ENCODE data around the gene CRNKL1.
A peak's percentile ranks its signal among the peaks of the same experiment; 100 is the strongest.

CRNKL1 gene

DNA sequence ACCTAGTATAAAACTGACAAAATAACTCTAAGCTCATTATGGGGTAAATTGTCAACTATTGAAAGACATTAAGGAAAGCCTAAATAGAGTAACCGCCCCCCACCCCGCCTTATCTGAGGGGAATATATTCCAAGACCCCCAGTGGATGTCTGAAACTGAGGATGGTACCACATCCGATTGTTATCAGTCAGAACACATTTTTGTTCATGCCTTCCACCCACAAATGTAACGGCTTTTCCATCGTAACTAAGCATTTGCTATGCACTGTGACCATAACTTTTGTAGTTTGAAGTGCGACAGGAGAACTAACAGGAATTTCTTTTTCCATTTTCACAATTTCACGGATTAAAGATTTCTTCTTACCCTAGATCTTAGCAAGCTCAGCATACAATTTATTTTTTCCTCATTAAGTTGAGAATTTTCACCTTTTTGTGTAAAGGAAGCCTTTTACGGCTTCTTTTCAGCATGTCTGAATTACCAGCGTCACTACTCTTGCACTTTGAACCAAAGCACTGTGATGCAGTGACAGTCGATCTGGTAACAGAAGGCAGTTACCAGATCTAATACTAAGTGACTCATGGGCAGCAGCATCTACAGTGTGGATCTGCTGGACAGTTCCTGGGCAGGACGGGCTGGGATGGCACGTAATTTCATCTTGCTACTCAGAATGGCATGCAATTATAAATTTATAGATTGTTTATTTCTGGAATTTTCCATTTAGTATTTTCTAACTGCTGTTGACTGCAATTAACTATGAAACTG, 11.9 kb upstream of the CRNKL1 start:
- no peak for DNase-seq (ENCODE audit: low read depth in 2 of 2)

DNA sequence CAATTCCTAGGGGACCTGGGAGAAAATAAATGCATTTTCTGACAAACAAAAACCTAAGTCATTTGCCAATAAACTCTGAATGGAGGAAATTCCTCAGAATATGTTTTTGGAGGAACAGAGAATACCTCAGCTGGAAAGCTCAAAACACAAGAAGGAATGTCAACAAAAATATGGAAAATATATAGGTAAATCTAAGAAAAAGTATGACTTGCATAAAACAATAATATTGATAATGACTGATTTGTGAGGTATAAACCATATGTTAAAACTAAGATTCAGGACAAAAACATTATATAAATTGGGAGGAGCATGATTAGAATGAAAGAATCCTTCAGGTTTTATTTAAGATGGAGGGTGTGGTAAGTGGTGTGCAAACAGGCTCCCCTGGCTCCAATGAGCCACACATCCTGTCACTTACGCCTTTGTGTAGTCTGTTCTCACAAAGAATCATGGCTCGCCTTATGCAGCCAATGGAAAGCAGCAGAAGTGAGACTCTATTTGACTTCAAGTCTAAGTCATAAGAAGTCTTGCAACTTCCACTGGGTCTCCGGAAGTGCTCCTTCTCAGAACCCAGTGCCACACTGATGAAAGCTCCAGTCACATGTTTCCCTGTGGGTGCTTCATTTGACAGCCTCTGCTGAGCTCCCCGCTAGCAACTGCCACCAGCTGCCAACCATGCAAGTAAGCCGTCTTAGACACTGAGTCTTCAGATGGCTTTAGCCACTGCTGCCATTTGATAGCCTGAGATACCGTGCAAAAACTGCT, 8.2 kb upstream of the CRNKL1 start:
- no peak for DNase-seq (ENCODE audit: low read depth in 2 of 2)

DNA sequence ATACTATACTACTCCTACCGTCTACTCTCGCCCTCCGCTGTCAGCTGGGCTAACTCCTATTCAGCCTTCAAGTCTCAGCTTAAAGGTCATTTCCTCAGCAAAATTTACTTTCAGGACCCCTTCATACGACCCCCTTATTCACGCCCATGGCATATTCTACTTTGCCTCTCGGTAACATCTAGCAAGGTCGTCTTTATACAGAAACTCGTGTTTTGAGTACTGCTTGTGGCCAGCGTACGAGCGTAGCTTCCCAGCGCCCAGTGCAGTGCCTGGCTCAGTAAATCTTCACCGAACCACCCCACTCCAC, 546 bp downstream of the CRNKL1 start:
- no peak for DNase-seq (ENCODE audit: low read depth in 2 of 2)

DNA sequence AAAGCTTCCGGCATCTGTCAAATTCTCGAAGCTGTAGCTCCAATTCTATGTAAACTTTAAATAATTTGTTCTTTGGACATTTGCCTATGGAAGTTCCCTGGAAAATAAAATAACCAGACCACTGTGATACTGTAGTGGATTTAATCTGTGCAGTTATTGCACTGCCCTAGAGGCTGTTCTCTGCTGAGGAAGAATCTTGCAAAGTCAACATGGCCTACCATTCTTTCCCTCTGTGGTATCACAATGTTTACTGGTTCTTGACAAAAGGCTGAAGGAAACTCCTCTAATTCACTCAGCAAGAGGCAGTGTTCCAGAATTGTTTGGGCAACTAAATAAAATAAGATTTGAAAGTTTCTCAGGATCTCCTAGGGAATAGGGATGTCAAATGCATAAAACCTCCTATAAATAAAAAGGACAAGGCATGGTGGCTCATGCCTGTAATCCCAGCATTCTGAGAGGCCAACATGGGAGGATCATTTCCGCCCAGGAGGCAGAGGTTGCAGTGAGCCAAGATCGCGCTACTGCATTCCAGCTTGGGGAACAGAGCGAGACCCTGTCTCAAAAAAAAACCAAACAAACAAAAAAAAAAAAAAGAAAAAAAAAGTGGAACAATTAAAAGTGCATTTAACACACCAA, 12.4 kb downstream of the CRNKL1 start:
- DNase-seq (ENCODE audit: low read depth in 2 of 2), result no peak

DNA sequence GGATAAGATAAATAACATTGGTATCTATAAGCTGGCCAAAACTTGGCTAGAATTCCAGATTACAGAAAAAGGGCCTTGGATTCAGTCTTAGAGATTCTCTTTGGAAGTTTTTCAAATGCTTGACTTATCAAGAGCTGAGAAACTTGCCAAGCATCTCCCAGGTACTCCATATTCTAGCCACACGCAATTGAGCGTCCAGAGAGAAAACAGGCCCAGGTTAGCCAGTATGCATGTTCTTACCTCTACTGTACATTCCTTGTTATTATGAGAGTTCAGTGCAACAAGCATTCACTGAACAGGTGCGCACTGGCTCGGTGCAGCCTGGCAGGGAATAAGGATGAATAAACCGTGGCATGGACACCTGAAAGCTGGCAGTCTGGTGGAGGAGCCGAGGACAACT, 13.7 kb downstream of the CRNKL1 start:
- DNase-seq (ENCODE audit: low read depth in 2 of 2), result no peak

DNA sequence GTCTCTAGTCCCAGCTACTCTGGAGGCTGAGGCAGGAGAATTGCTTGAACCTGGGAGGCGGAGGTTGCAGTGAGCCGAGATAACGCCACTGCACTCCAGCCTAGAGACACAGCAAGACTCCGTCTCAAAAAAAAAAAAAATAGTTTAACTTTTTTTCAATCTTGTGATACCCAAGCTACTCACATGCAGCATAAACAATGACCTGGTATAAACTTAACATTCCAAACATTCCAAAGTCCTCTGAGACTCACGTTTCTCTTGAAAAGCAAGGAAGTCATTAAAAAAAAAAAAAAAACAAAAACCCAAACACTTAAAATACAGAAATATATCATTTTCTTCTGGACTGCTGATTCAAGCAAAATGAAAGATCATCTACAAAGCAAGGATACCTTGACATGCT, 14.3 kb downstream of the CRNKL1 start:
- DNase-seq (ENCODE audit: low read depth in 2 of 2), result no peak

DNA sequence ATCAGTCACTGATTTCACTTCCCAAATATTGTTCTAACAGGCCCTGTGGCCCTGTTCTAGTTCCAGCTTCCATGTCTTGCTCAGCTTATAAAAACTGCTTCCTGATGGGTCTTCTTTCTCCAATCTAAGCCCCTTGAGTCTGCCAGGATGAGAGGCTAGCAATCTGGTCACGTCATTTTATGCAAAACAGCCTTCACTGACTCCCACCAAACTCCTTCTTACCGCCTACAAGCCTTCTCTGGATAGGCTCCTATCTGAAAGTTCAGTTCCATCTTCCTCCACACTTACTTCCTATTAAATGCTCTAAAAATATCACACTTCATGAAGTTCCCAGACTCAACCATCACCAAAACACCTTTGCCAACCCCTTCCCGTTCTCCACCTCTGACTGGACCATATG, 15.5 kb downstream of the CRNKL1 start:
- no peak for DNase-seq (ENCODE audit: low read depth in 2 of 2)

DNA sequence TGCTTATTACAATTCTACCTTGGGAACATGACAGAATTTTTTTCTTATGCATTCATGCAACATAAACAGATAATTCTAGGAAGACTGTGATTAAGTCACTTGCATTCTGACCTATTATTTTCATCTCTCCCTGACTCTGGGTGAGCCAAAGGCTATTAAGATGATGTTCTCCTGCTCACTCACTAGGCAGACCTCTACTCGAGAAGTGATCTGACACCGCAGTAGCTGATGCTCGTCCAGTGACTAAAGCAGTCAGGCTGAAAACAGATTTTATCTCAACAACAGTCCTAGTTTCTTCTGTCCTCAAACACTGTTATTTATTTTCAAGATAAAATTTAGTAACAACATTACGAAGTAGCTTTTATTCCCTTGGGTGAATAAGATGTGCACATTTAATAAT, 17.8 kb downstream of the CRNKL1 start:
- DNase-seq (ENCODE audit: low read depth in 2 of 2), result no peak

DNA sequence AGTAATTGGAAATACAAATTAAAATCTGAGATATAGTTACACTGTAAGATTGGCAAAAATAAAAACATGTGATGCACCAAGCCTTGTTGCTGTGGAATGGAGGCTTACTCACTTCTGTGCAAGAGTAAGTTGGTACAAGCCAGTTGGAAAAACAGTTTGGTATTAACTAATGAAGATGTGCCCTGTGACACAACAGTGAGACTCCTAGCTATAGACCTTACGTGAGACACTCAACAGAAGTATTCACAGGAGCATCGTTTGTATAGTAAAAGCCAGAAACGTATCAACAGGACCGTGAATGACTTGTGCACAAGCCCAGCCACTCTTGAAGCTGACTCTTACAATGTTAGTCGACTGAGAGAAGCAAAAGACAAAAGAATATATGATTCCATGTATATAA, 20.5 kb downstream of the CRNKL1 start:
- DNase-seq (ENCODE audit: low read depth in 2 of 2), result no peak

DNA sequence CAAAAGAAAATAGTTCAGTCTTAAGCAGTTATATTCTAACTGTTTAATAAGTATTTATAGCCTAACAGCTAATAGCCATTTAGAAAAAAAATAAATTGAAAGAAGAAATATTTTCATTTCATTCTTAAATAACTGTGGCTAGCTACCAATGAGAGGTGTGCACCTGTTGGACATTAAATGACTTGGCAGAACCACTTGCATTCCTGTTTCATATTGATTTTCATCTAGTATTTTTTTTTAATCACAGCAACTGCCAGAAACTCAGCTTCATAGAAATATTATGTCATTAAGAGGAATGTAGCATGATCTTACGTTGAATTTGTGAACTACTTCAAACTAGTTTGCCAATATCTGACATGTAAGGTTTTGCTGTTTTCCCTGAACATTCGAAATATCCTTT, 25.0 kb downstream of the CRNKL1 start:
- no peak for DNase-seq (ENCODE audit: low read depth in 2 of 2)

DNA sequence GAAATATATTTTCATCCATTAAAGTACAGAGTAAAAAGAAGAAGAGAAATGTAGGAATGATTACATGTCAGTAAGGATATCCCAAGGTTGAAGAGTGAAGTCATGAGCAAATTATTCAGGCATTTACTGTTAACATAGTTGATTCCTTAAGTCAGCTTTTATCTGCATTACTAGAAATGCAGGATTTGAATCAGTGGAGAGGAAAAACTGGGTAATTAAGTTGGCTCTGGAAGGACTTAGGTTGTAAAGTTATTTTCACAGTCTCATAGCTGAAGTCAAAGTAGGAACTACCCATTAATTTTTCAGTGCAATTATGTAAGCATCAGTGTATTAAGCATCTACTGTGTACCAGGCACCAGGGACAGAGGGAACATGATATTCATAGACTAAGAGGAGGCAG, 27.3 kb downstream of the CRNKL1 start:
- DNase-seq (ENCODE audit: low read depth in 2 of 2), result no peak

DNA sequence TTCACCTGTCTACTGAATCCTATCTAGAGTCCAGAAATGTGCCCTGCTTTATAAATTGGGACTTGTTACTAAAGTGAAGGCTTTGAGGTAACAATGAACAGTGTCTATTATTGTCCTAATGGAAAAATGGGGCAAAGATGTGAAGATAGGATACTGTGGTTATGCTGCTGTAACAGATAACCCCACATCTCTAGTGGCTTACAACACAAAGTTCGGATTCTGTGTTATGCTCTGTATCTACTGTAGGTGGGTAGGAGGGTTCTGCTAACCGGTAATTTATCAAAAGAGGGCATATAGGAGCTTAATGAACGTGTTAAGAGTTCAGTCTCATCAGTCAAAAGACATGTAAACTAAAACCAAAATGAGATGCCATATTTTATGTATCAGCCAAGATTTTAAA, 28.9 kb downstream of the CRNKL1 start:
- no peak for DNase-seq (ENCODE audit: low read depth in 2 of 2)

DNA sequence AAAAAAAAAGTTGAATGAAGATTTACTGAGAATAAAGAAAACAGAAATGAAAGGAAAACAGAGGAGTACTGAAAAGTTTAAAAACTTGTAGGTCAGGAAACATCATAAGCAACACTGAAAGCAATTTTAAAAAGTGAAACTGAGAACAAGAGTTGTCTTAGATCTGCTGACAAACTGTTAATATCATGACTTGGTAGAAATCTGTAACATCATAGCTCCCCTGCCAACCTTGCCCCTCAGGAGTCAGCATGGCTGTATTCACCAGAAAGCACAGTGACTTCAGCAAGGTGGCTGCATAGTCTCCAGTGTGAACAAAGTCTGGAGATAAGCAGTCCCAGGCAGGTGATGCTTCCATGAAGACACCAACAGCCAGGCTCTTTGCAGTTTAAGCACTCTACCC, 29.8 kb downstream of the CRNKL1 start:
- no peak for DNase-seq (ENCODE audit: low read depth in 2 of 2)

DNA sequence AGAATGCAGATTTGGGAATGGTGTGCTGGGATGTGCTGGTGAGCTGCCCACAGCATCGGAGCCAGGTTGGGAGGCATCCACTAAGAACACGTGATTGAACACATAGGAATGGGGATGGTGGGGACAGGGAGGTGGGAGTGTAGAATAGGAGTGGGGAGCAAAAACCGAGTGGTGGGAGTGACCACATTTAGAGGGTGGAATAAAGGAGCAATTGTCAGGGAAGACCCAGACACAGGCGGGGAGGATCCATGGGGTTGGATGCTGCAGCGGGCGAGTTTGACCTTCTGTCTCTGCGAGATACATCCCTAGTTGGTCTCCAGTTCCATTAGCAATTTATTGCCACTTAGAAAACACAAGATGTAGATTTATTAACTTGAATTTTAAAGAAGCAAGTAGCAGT, 30.4 kb downstream of the CRNKL1 start:
- DNase-seq (ENCODE audit: low read depth in 2 of 2), result no peak

DNA sequence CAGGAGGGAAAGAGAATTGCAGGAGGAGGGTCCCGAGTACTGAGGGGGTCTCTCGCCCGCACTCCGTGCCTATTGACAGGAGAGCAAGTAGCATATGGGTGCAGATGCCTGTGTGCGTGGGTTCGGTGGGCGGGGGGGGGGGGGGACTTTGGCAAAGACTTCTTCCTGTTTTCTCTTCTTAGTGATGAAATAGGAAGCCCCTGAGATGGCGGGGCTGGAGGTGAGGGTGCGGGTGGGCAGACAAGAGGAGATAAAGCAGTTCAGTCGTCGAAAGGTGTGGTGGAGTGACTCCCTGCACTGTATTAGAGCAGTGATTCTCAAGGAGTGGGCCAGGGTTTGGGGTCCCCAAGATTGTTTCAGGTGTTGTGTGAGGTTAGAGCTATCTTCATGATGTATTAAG, 31.4 kb downstream of the CRNKL1 start:
- DNase-seq (ENCODE audit: low read depth in 2 of 2), result no peak

DNA sequence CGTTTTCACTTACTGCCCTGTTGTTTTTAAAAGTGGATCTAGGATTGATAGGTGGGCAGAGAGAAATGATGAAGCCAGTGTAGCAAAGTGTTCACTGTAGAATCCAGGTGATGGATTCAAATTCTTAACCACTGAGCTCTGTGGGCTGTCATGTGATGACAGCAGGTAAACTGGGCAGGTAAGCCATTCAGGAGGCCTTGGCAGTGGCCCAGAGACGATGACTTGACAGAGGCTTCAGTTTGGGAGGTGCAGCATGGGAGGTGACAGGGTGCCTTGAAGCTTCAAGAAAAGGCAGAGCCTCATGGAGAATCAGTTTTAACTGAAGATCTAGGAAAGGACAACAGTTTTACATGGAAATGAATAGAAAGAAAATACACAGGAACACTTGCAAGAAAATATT, 33.1 kb downstream of the CRNKL1 start:
- no peak for DNase-seq (ENCODE audit: low read depth in 2 of 2)

DNA sequence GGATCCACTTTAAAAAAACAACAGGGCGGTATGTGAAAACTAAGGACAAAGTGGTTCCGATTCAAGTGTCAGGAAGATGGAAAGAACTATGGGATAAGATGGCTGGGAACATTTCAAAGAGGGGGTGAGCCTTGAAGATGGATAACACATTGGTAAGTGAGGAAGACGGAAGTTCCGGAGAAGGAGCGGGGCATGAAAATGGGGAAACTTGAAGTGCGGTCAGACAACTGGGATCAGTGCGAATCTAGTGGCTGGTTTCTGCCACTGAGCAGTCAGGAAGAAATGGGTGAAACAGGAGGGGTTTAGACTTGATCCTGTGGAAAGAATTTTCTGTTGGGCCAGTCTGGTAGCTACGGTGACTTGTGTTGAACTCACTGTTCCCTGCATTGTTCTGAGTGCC, 33.9 kb downstream of the CRNKL1 start:
- DNase-seq (ENCODE audit: low read depth in 2 of 2), result no peak

DNA sequence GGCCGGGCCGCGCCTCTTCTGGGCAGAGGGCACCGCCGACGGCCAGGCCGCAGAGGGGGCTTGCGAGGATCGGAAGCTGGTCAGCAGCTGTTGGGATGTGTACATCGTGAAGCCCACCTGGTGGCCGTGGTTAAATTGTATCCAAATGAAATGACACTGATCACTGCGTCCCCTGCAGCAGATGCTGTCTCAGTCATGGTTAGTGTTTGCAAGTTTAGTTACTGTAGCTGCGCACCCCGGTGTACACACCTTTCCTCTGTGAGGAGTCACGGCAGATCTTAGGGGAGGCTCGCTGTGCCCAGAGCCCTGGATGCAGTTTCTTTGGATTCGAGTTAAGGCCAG, 34.5 kb downstream of the CRNKL1 start:
- DNase-seq (ENCODE audit: low read depth in 2 of 2), result no peak

DNA sequence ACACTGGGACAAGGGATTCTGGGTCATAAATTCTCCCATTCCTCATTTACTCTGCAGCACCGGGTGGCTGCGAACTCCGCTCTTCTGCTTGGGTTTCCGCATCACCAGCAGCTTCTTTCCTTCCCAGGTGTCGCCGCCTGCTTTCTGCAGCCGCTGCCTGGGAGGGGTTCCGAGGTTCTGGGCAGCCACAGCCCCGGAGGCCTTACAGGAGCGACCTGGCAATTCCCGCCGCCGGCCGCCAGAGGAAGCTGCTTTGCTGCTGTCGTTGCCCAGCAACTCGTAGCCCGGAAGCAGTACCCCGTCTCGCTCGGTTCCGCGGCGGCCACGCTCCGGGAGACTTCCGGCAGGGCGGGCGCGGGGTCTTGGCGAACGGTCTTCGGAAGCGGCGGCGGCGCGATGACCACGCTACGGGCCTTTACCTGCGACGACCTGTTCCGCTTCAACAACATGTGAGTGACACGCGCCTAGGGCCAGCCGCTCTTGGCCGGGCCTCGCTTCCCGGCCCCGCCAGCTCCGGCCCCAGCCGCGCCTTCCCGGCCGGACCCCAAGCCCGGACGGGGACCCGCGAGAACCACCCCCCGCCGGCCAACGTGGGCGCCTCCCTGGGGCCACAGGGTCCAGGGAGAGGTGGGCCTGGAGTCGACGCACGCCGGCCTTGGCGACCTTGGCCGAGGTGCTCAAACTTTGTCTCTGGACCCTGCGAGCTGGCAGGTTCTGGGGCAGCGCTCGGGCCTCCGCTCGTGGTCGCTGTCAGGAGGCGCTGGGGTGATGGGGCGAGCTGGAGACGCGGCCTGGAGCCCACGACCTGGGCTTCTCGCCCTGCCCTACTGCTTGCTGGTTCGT, 35.0 kb downstream of the CRNKL1 start, which contains the start of gene NAA20:
NAA20 (plus strand) TSS at position 362 of the 843 bp plus-strand sequence; CDS start at position 397, 35 bp downstream.
- peak; percentile 78 to 81 for DNase-seq (ENCODE audit: low read depth in 2 of 2)

DNA sequence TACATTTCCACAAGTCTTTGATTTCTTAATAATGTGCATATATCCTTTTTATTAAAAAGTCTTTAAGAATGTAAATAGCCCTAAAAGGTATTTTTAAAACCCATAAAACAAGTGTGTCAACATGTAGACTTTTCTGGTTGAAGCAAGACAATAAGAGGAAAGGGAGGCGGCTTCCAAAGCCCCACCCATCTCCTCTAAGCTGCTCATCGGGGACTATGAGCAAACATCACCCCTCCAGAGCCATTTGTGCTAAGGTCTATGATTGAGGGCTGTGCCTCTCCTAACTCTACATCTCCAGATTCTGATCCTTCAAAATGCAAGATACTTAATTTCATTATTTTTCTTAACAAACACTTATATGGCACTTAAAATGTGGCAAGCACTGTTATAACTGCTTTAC, 37.6 kb downstream of the CRNKL1 start:
- DNase-seq (ENCODE audit: low read depth in 2 of 2), result no peak

DNA sequence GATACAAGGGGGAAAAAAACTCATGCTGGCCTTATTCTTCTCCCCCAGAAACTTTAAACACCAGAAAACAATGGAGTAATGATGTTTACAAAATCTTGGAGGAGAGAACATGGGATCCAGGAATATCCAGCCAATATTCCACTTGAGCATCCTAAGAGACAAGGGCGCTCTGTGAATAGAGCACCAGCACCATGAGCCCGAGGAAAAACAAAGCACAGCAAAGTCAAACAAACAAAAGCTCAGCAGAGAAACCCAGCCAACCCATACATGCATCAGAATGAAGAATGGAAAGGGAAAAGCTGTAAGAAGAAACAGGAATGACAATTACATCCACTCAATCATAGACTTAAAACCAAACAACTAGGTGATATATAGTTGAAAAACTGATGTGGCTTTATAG, 39.7 kb downstream of the CRNKL1 start:
- DNase-seq (ENCODE audit: low read depth in 2 of 2), result no peak

Data from stimulated activated CD8-positive, alpha-beta memory T cell treated with anti-CD3 and anti-CD28 coated beads, Interleukin-15, amount 100 ng/mL, for 4 hours (primary cell).